Ascending aorta (tissue), 2 donors: ENCODE measurements around the gene TNFSF15. TPM values are rescaled to one million over a fixed set of nuclear protein-coding genes. Genes with fewer than 3 reads are reported as not detected.

ENCODE experiments used
- DNase-seq, 2 donors: peaks; one replicate each; pipeline ENCODE4 v3.0.0-alpha.2; 2019; ENCODE audit warnings: low spot score in 2 of 2
- H3K27ac ChIP-seq, 2 donors: fragments of 200-600 bp; sonication (generic); one replicate each; pipeline ENCODE4 v1.5.1; 2016 to 2017; ENCODE audit warnings: mild to moderate bottlenecking in 1 of 2
- H3K27me3 ChIP-seq: fragments of 200-600 bp; sonication (generic); one replicate; pipeline ENCODE4 v1.5.1; 2017
- H3K36me3 ChIP-seq, 2 donors: fragments of 200-600 bp; sonication (generic); one replicate each; pipeline ENCODE4 v1.5.1; 2016
- H3K4me1 ChIP-seq, 2 donors: fragments of 200-600 bp; sonication (generic); one replicate each; pipeline ENCODE4 v1.5.1; 2016 to 2017; ENCODE audit warnings: mild to moderate bottlenecking in 1 of 2
- H3K4me3 ChIP-seq, 2 donors: fragments of 200-600 bp; sonication (generic); one replicate each; pipeline ENCODE4 v1.5.1; 2016 to 2017; ENCODE audit warnings: mild to moderate bottlenecking in 1 of 2
- H3K9me3 ChIP-seq, 2 donors: fragments of 200-600 bp; sonication (generic); one replicate each; pipeline ENCODE4 v1.5.1; 2016
- intact Hi-C: fragments of 100-400 bp; cut with DNase I; formaldehyde crosslinking; loops from one replicate; pipeline ENCODE4 v1.15.1; 2023
- total RNA-seq: library from RNA; depleted of rRNA; stranded (reverse); fragments of >200 nt; gene quantifications from one replicate; pipeline ENCODE4 v1.1.0, GENCODE V29; 2016
- TF ChIP-seq, protein P1 (sequence below), 3 experiments: fragments of 200-600 bp in 2 of 3; fragments of 450-650 bp in 1 of 3; sonication (generic) in 2 of 3; IDR thresholded peaks; one replicate each; pipeline ENCODE4 v1.5.1; 2016 to 2019; ENCODE audit warnings: antibody characterized with exemption in 3 of 3, mild to moderate bottlenecking in 1 of 3, moderate library complexity in 1 of 3

Gene TNFSF15
- total RNA-seq, 1 donor from 2014 or later: under 0.01 TPM

DNA sequence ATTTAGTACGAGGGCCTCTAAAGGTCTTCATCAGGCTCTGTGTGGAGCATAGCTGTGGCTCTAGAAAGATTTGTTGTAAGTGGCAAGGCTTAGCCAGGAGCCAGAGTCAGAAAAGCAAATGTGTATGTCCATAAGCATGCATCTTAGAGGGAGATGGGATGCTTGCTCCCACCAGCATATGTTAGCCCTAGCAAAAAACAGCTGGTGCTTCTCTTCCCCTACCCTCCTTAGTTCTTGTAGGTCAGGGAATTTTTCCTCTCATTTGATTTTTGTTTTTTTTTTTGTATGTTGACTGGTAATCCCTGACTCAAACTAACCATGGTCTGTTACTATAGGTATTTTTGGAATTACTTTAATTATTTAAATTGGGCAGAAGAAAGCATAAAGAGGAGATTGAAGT lies 7.7 kb downstream of the TNFSF15 start:
- Histone ChIP-seq H3K4me1 (no peaks in the 10 kb centered on the region), H3K4me3 (no peak overlapping the region), H3K36me3 (no peaks in the 10 kb centered on the region), H3K27ac (no peak overlapping the region), H3K27me3 (no peaks in the 10 kb centered on the region), H3K9me3 (no peaks in the 10 kb centered on the region)
- intact Hi-C loops: no loop called here
- no peak for DNase-seq
- TF ChIP-seq, protein P1, sequence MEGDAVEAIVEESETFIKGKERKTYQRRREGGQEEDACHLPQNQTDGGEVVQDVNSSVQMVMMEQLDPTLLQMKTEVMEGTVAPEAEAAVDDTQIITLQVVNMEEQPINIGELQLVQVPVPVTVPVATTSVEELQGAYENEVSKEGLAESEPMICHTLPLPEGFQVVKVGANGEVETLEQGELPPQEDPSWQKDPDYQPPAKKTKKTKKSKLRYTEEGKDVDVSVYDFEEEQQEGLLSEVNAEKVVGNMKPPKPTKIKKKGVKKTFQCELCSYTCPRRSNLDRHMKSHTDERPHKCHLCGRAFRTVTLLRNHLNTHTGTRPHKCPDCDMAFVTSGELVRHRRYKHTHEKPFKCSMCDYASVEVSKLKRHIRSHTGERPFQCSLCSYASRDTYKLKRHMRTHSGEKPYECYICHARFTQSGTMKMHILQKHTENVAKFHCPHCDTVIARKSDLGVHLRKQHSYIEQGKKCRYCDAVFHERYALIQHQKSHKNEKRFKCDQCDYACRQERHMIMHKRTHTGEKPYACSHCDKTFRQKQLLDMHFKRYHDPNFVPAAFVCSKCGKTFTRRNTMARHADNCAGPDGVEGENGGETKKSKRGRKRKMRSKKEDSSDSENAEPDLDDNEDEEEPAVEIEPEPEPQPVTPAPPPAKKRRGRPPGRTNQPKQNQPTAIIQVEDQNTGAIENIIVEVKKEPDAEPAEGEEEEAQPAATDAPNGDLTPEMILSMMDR (IDR thresholded peaks at IDR 0.05): no peak

GRCh38 chr9:114792396-114792795 lies 13.4 kb downstream of the TNFSF15 start:
- no peaks in the 10 kb centered on the region for H3K9me3 ChIP-seq
- H3K4me3 ChIP-seq: no peak overlapping the region
- no peak for DNase-seq
- no peaks in the 10 kb centered on the region for H3K27me3 ChIP-seq
- no peak overlapping the region for H3K27ac ChIP-seq
- H3K4me1 ChIP-seq: no peaks in the 10 kb centered on the region
- intact Hi-C loops: no loop called here
- H3K36me3 ChIP-seq: no peaks in the 10 kb centered on the region
- TF ChIP-seq, protein P1 (IDR thresholded peaks at IDR 0.05): no peak

- Histone ChIP-seq H3K4me1 (no peaks in the 10 kb centered on the region), H3K27ac (no peak overlapping the region), H3K4me3 (no peak overlapping the region), H3K9me3 (no peaks in the 10 kb centered on the region), H3K36me3 (no peaks in the 10 kb centered on the region), H3K27me3 (no peaks in the 10 kb centered on the region)
- no peak for DNase-seq
- intact Hi-C loops: no loop called here
- TF ChIP-seq, protein P1 (IDR thresholded peaks at IDR 0.05): no peak
Observed at GRCh38 chr9:114791736-114792135, 14.1 kb downstream of the TNFSF15 start.

GRCh38 chr9:114791312-114791711 lies 14.5 kb downstream of the TNFSF15 start:
- no peaks in the 10 kb centered on the region for H3K36me3 ChIP-seq
- intact Hi-C loops: no loop called here
- DNase-seq: no peak
- no peaks in the 10 kb centered on the region for H3K27me3 ChIP-seq
- H3K4me1 ChIP-seq: no peaks in the 10 kb centered on the region
- H3K9me3 ChIP-seq: no peaks in the 10 kb centered on the region
- H3K27ac ChIP-seq: no peak overlapping the region
- no peak overlapping the region for H3K4me3 ChIP-seq
- TF ChIP-seq, protein P1 (IDR thresholded peaks at IDR 0.05): no peak

DNA sequence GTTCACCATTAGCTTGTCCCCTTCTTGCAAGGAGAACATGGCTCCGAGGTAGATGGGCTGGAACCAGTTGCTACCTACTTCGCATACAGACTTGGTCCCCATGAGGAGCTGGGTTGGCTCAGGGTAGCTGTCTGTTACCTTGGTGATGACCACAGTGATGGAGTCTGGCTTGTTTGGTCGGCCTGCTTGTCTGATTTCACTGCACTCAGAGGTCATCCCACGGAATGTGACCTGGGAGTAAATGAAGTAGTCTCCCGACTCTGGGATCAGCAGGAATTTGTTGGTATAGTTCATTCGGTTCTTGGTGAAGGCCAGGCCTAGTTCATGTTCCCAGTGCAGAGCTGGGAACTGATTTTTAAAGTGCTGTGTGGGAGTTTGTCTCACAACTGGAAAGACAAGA lies 15.3 kb downstream of the TNFSF15 start:
- Histone ChIP-seq H3K27me3 (no peaks in the 10 kb centered on the region), H3K9me3 (no peaks in the 10 kb centered on the region), H3K4me3 (no peak overlapping the region), H3K4me1 (no peaks in the 10 kb centered on the region), H3K27ac (no peak overlapping the region), H3K36me3 (no peaks in the 10 kb centered on the region)
- TF ChIP-seq, protein P1 (IDR thresholded peaks at IDR 0.05): no peak
- no peak for DNase-seq
- intact Hi-C loops: no loop called here

DNA sequence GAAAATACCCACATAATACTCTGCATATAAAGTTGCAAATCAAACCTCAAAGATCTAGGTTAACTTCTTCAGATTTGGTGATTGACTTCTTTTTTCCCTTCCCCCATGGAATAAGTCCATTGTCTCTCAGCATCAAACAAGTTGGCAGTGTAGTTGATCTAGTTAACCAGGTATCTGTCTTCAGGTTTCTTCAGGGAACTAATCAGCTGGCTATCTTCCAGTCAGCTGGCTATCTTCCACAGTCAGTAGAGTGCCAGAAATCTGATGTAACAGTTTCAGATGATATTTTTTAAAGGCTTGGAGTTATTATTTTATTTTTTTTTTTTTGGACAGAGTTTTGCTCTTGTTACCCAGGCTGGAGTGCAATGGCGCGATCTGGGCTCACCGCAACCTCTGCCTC lies 16.8 kb downstream of the TNFSF15 start:
- Histone ChIP-seq H3K36me3 (no peaks in the 10 kb centered on the region), H3K9me3 (no peaks in the 10 kb centered on the region), H3K4me3 (no peak overlapping the region), H3K27me3 (no peaks in the 10 kb centered on the region), H3K4me1 (no peaks in the 10 kb centered on the region), H3K27ac (no peak overlapping the region)
- intact Hi-C loops: no loop called here
- no peak for DNase-seq
- TF ChIP-seq, protein P1 (IDR thresholded peaks at IDR 0.05): no peak
